Measurements from ENCODE around the gene SLC31A2. TPM values are rescaled to one million over a fixed set of nuclear protein-coding genes. Genes with fewer than 3 reads are reported as not detected.
"Not testable (repeated sequence)": the region's sequence is repeated elsewhere in the genome, so short reads cannot be mapped to it uniquely, and the experiment has no call there.

The SLC31A2 gene
- total RNA-seq, 2 experiments from 2014 or later = 2.0 to 2.7 TPM

DNA sequence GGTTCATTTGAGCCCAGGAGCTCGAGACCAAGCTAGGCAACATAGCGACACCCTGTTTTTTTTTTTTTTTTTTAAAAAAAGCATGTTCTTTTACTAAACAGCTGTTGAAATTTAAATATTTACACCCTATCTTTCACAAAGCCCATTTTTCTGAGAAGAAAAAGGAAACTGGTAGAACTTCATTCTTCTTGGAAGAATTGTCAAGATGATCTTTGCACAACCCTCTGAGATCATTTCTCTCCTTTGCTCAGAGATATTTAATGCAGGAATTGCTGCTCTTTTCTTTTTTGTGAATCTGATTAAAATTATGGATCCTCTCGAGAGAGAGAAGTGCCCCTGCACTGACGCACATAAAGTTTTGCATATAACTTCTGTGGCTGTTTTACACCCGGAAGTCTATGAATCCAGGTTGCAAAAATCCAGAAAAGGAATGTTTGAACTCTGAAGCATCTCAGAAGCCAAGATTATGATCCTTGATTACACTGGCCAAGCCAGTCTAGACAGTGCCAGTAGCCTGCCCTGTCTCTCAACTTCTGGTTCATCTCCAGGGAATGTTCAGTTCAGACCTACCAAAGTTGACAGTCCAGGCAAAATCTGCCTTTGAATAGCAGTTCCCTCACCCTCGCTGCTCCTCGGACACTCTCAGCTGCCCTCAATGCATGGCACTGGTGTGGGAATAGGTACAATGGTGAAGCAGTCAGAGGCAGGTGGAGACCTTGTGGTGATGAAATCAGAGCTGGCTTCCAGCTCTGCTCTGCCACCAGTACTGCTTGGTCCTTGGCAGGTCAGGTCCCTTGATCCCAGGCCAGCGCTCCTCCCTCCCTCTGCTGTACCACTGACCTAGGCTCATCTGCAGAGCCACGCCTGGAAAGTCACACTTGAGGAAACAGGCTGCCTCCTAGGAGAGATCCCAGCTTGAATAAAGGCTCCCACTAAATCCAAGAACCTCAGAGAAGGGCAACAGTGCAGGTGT lies 13.3 kb upstream of the SLC31A2 start:
- Mint-ChIP-seq H3K4me1 (ENCODE audit: low read depth) (no peaks in the 10 kb centered on the region), H3K9me3 (ENCODE audit: insufficient read depth) (no peaks in the 10 kb centered on the region), H3K36me3 (ENCODE audit: low read depth) (no peaks in the 10 kb centered on the region), H3K4me3 (no peak overlapping the region), H3K27ac (no peak overlapping the region), H3K27me3 (ENCODE audit: low read depth) (peaks cover 6% of the 10 kb centered on the region)
- ATAC-seq (no peak), DNase-seq (no peak)
- POLR2A ChIA-PET = no interaction called here
- CTCF ChIA-PET = interaction anchor here (1.4 kb wide), 1 partner anchor 25 kb away, joined by 4 read pairs; no protein-coding TSS in a partner anchor

DNA sequence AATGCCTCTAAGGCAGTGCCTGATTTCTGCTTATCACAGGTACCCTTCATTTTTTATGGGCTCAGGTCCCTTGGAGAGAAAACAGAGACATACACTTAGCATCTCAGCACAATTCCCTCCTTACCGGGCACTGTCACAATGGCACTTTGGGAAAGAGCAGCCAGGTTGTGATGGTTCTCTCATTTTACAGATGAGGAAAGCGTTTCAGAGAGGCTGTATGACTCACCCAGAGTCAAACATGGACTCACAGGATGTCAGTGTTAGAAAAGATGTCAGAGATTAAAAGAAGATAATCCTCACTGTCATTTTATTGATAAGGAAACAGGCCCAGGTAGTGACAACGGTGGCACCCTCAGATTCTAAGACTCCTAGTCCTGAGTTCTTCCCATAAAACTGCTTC lies 12.0 kb upstream of the SLC31A2 start:
- Mint-ChIP-seq H3K4me1 (ENCODE audit: low read depth) (no peaks in the 10 kb centered on the region), H3K4me3 (no peak overlapping the region), H3K27ac (no peak overlapping the region), H3K9me3 (ENCODE audit: insufficient read depth) (no peaks in the 10 kb centered on the region), H3K36me3 (ENCODE audit: low read depth) (no peaks in the 10 kb centered on the region), H3K27me3 (ENCODE audit: low read depth) (peaks cover 4% of the 10 kb centered on the region)
- ATAC-seq (no peak), DNase-seq (no peak)
- CTCF ChIA-PET = interaction anchor here (1.4 kb wide), 1 partner anchor 26 kb away, joined by 4 read pairs; no protein-coding TSS in a partner anchor
- POLR2A ChIA-PET = no interaction called here

DNA sequence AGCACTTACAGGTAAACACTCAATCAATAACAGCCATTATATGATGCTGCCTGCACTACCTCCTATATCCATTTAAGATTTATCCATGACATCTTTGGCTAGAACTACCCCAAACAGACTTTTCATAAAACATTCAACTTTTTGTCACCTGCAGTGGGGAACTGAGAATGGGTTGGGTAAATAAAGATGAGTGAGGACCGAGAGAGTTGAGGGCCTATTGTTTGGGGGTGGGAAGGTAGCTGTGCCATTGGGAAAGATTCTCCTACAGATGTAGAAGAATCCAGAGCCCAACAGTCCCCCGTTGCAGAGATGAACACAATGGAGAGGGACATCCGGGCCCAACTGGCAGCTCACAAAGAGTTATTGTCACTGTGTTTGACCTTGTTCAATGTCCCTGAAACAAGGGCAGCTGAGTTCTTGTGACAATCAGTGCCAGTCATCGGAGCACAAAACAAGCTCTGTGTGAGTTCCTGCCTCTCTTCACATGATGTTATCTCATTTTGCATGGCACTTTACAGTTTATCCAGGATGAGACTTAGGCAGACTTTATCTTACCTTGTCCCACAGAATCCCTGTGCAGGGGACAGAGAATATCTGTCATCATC lies 11.5 kb upstream of the SLC31A2 start:
- ChIA-PET POLR2A (no interaction called here), CTCF (interaction anchor here (0.8 to 0.9 kb wide), 3 partner anchors 10 to 27 kb away, joined by 3 read pairs; partner anchors contain the start of gene SLC31A2)
- Mint-ChIP-seq H3K36me3 (ENCODE audit: low read depth) (no peaks in the 10 kb centered on the region), H3K9me3 (ENCODE audit: insufficient read depth) (no peaks in the 10 kb centered on the region), H3K4me1 (ENCODE audit: low read depth) (no peaks in the 10 kb centered on the region), H3K4me3 (no peak overlapping the region), H3K27ac (no peak overlapping the region), H3K27me3 (ENCODE audit: low read depth) (peaks cover 4% of the 10 kb centered on the region)
- DNase-seq (no peak), ATAC-seq (no peak)

DNA sequence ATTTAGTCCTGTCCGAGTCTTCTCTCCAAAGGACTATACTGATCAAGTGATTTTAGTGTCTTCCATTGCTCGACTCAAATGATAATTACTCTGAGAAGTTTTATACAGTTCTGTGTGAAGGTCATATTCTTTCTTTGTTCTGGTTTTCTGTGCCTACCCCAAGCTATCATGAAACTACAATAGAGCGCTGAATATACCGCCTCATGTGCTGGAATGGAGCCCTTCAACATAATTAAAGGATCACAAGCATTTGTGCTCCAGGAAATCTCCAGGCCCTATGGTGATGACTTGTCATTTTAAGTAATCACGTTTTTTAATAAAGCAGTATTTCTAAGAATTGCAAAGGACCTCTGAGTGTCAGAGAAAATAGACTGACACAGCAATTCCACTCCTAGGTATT lies 10.9 kb upstream of the SLC31A2 start:
- no peak for ATAC-seq
- DNase-seq = no peak
- H3K4me1 Mint-ChIP-seq (ENCODE audit: low read depth) = no peaks in the 10 kb centered on the region
- ChIA-PET CTCF (interaction anchor here (0.8 to 0.9 kb wide), 3 partner anchors 9 to 28 kb away, joined by 3 read pairs; partner anchors contain the start of gene SLC31A2), POLR2A (no interaction called here)
- no peak overlapping the region for H3K27ac Mint-ChIP-seq
- H3K36me3 Mint-ChIP-seq (ENCODE audit: low read depth) = no peaks in the 10 kb centered on the region
- no peak overlapping the region for H3K4me3 Mint-ChIP-seq
- no peaks in the 10 kb centered on the region for H3K9me3 Mint-ChIP-seq (ENCODE audit: insufficient read depth)
- peaks cover 8% of the 10 kb centered on the region for H3K27me3 Mint-ChIP-seq (ENCODE audit: low read depth)

DNA sequence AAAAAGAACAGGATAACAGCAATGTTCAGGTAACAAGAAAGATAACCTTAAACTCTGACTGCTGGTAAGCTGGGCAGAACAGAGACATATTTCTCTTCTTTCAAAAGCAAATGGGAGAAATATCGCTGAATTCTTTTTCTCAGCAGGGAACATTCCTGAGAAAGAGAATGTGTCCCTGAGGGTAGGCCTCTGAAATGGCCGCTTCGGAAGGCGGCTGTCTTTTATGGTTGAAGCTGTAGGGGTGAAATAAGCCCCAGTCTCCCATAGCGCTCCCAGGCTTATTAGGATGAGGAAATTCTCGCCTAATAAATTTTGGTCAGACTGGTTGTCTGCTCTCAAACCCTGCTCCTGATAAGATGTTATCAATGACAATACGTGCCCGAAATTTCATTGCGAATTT lies 9.9 kb upstream of the SLC31A2 start:
- ATAC-seq; CTCF ChIA-PET; H3K27ac Mint-ChIP-seq; H3K9me3 Mint-ChIP-seq (ENCODE audit: insufficient read depth); H3K36me3 Mint-ChIP-seq (ENCODE audit: low read depth); H3K4me3 Mint-ChIP-seq; DNase-seq; H3K4me1 Mint-ChIP-seq (ENCODE audit: low read depth); POLR2A ChIA-PET; H3K27me3 Mint-ChIP-seq (ENCODE audit: low read depth): not testable (repeated sequence)

DNA sequence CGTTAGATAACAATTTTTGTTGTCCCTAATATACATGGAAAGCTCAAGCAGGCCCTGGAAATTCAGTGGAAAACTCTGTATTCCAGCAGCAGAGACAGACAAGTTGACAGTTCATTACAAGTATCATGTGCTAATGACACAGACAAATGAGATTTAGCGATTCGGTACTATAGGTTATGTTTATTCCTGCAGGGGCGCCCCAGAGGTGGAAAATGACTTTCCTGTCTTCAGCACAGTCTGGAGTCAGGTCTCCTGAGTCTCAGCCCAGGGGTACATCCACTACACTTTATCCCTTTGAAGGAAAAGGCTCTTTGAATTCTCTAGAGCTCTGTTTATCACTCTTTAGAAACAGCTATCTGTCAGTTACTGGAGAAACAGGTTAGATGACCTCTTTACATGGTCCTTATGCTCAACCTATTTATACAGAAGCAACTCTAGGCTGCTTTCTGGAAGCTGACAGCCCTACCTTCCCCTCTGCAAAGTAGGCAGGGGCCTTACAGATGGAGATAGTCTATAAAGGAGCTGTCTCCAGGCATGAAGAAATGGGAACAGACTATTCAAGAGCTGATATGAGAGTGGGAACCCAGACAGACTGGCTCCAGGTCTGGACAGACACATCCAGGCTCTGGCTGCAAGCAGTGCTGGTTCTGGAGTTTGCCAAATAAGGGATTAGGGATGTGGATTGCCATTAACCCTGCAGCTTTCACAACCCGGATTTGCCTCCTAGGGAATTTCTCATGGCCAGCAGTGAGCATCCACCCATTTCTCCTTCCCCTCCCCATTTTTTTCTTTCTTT lies 7.2 kb upstream of the SLC31A2 start:
- H3K4me3 Mint-ChIP-seq = no peak overlapping the region
- ATAC-seq = no peak
- no peaks in the 10 kb centered on the region for H3K9me3 Mint-ChIP-seq (ENCODE audit: insufficient read depth)
- ChIA-PET CTCF (no interaction called here), POLR2A (interaction anchor here (0.6 to 1.6 kb wide), 2 partner anchors 13 to 77 kb away, joined by 3 to 5 read pairs; partner anchors contain the start of gene FKBP15)
- H3K4me1 Mint-ChIP-seq (ENCODE audit: low read depth) = no peaks in the 10 kb centered on the region
- peaks cover 12% of the 10 kb centered on the region for H3K27me3 Mint-ChIP-seq (ENCODE audit: low read depth)
- H3K27ac Mint-ChIP-seq = no peak overlapping the region
- H3K36me3 Mint-ChIP-seq (ENCODE audit: low read depth) = no peaks in the 10 kb centered on the region
- no peak for DNase-seq

DNA sequence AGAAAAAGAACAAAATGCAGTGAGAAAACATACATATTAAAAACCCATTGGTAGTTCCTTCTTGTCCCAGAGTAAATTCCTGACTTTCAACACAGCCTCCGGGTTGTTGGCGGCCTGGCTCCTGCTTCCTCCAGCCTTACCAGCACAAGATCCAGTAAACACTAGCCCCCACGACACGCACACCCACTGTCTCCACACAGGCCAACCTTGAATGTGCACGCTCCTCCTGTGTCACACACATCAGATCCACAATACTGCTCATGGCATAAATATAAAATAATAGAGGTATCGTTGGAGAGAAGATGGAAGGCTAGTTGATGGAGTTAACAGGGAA lies 2.5 kb upstream of the SLC31A2 start:
- no peak overlapping the region for H3K4me3 Mint-ChIP-seq
- peaks cover 1% of the 10 kb centered on the region for H3K36me3 Mint-ChIP-seq (ENCODE audit: low read depth)
- H3K9me3 Mint-ChIP-seq (ENCODE audit: insufficient read depth) = no peaks in the 10 kb centered on the region
- no peak for DNase-seq
- peaks cover 8% of the 10 kb centered on the region for H3K27me3 Mint-ChIP-seq (ENCODE audit: low read depth)
- H3K4me1 Mint-ChIP-seq (ENCODE audit: low read depth) = peaks cover 10% of the 10 kb centered on the region
- ChIA-PET CTCF (no interaction called here), POLR2A (no interaction called here)
- no peak for ATAC-seq
- no peak overlapping the region for H3K27ac Mint-ChIP-seq

DNA sequence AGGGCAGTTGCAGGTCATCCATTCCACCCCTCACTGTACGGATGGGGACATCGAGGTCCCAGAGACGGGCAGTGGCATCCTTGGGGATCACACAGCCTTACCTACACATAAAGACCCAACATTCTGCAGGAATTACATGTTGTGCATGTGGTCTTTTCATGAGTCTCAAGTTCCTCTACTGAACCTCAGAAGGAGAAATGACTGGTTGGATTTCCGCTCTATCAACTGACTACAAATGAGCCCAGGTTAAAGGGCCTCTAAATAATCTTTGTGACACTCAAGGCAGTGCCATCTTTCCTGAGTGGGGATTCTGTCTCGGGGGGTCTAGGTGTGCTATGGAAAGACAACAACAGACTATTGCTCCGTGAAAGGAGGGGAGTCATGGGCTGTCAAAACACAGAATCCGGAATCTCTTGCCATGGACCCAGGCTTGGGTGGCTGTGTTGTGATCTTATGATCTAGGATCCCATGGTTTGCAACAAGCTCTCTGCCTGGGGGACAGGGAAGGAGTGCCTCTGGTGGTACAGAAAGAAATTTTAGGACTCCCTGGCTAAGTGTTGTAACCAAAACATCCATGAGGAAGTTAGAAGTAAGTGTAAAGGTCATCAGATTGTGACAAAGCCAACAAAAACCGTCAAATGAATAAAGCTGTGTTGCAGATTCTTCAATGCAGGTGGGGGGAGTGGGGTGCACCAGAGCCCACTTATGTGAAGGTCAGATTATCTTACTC lies 1.9 kb upstream of the SLC31A2 start:
- Mint-ChIP-seq H3K9me3 (ENCODE audit: insufficient read depth) (no peaks in the 10 kb centered on the region), H3K4me3 (no peak overlapping the region), H3K27ac (no peak overlapping the region), H3K4me1 (ENCODE audit: low read depth) (peaks cover 10% of the 10 kb centered on the region), H3K36me3 (ENCODE audit: low read depth) (peaks cover 2% of the 10 kb centered on the region), H3K27me3 (ENCODE audit: low read depth) (peaks cover 8% of the 10 kb centered on the region)
- ATAC-seq (no peak), DNase-seq (no peak)
- ChIA-PET POLR2A (no interaction called here), CTCF (interaction anchor here (1.5 to 3.3 kb wide), 2 partner anchors 9 to 37 kb away, joined by 3 to 24 read pairs; no protein-coding TSS in a partner anchor)

DNA sequence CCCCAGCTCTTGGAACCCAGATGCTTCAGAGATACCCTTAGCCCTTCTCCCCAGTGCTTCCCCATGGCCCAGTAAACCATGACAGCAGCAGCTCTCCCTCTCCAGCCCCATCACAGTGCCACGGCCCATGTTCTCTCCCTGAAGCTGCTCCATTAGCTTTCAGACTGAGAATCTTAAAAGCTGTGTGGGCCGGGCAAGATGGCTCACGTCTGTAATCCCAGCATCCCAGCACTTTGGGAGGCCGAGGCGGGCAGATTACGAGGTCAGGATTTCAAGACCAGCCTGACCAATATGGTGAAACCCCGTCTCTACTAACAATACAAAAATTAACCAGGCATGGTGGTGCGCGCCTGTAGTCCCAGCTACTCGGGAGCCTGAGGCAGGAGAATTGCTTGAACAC lies 1.2 kb upstream of the SLC31A2 start:
- H3K4me1 Mint-ChIP-seq (ENCODE audit: low read depth); H3K27me3 Mint-ChIP-seq (ENCODE audit: low read depth); POLR2A ChIA-PET; H3K4me3 Mint-ChIP-seq; H3K27ac Mint-ChIP-seq; DNase-seq; H3K9me3 Mint-ChIP-seq (ENCODE audit: insufficient read depth); H3K36me3 Mint-ChIP-seq (ENCODE audit: low read depth); ATAC-seq: not testable (repeated sequence)
- CTCF ChIA-PET = interaction anchor here (1.5 to 3.3 kb wide), 2 partner anchors 10 to 37 kb away, joined by 3 to 24 read pairs; no protein-coding TSS in a partner anchor

DNA sequence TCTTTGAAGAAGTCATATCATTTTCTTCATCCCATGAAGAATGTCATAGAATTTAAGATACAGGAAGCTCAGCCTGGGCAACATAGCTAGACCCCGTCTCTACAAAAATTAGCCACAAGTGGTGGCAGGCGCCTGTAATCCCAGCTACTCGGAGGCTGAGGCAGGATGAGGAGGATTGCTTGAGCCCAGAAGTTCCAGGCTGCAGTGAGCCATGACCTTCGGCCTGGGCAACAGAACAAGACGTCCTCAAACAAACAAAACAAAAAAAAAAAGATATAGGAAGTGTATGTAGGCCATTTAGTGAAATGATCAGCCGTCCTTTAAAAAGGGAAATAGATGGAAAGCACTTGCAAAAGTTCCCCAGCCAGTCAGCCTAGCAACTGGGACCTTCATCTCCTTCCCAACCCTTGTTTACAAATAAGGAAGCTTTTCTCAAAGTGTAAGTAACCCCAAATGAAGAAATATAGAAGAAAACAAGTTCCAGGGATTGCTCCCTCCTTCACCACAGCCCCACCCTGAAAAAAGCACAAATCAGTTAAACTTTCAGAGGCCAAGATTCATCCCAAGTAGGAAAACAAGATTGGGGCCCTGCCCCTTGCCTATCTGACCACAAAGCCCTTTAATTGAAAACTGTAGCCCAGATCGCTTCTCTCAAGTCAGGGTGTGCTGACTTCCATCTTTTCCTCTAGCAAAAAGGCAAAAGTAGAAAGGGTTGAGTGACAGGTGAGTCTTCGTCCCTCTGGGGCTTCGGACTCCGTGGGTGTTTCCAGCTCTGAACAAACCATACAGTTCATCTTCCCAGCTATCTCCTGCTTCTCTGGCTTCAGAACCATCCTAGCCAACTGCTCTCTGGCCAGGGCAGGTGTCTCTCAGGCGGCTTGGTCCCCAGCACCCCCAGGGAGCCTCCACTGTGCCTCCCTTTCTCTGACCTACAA lies 1.2 kb downstream of the SLC31A2 start:
- peak overlapping the region; percentile 77 for H3K4me3 Mint-ChIP-seq
- POLR2A ChIA-PET = interaction anchor here (1.6 kb wide), 1 partner anchor 69 kb away, joined by 8 read pairs; the partner anchor contains the start of genes FKBP15 and SLC31A1
- H3K27ac Mint-ChIP-seq = no peak overlapping the region
- H3K4me1 Mint-ChIP-seq (ENCODE audit: low read depth) = peaks cover 33% of the 10 kb centered on the region
- DNase-seq (no peak), ATAC-seq (no peak)
- no peaks in the 10 kb centered on the region for H3K27me3 Mint-ChIP-seq (ENCODE audit: low read depth)
- CTCF ChIA-PET = interaction anchor here (0.9 to 3.3 kb wide), 8 partner anchors 10 to 506 kb away, joined by 3 to 24 read pairs (median 4); partner anchors contain the start of gene ALAD
- peaks cover 4% of the 10 kb centered on the region for H3K36me3 Mint-ChIP-seq (ENCODE audit: low read depth)
- no peaks in the 10 kb centered on the region for H3K9me3 Mint-ChIP-seq (ENCODE audit: insufficient read depth)
